HG03354 (cell line): ENCODE data around the gene ACTR5.
"Not testable (repeated sequence)": the region's sequence is repeated elsewhere in the genome, so short reads cannot be mapped to it uniquely, and the experiment has no call there.

ENCODE experiments used
- ATAC-seq: cut with Tn5 transposase; IDR thresholded peaks from one replicate; pipeline ENCODE4 v1.9.1; 2021; ENCODE audit warnings: mild to moderate bottlenecking; ENCODE audit not compliant: unreplicated experiment, poor library complexity, severe bottlenecking

Gene ACTR5

GRCh38 chr20:38762174-38762573 lies 13.9 kb downstream of the ACTR5 start:
- ATAC-seq = no peak

DNA sequence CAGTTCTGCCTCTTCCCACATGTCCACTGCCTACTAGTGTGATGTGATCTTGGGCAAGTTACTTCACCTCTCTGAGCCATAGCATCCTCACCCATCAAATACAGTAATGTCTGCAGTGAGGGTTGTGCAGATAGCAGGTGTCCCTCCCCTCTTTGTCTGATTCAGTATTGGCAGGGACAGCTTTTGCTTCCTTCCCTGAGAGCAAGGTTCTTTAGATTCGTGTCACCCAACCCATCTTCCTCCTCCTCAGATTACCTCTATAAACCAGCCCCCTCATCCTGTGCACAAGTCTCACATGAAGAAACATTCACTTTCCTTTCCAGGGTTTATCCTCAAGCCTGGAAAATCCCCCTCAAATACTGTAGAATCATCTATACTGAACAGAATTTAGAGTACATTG lies 15.4 kb downstream of the ACTR5 start:
- no peak for ATAC-seq

DNA sequence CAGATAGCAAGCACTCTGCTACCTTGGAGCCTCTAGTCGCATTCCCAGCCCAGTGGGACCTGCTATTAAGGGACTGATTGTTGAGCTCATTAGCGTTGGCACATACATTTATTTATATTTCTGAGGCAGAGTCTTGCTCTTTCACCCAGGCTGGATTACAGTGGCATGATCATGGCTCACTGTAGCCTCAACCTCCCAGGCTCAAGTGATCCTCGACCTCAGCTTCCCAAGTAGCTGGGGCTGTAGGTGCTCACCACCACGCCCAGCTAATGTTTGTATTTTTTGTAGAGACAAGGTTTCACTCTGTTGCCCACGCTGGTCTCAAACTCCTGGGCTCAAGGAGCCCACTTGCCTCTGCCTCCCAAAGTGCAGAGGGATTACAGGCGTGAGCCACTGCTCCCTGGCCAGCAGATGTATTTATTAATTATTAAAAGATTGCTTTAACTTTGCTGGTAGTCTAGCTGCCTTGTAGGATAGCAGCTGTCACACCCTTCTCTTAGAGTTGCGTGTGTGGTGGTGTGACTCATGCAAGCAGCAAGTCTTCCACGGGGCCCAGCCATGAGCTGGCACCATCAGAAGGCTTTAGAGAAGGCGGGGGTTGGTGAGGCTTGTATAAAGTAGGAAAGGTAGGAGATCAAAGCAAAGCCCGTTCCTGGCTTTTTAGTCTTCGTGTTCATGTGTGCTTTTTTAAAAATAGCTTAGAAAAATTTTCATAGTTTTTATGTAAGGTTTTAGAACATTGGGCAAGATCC lies 16.5 kb downstream of the ACTR5 start:
- ATAC-seq = no peak

- ATAC-seq = no peak
These were observed 17.8 kb downstream of the ACTR5 start for GRCh38 chr20:38766071-38766470.

GRCh38 chr20:38769376-38770295 lies 21.4 kb downstream of the ACTR5 start:
- ATAC-seq = no peak

GRCh38 chr20:38770546-38770945 lies 22.3 kb downstream of the ACTR5 start:
- ATAC-seq = no peak

- no peak for ATAC-seq
These were observed 22.7 kb downstream of the ACTR5 start for GRCh38 chr20:38770970-38771369.

DNA sequence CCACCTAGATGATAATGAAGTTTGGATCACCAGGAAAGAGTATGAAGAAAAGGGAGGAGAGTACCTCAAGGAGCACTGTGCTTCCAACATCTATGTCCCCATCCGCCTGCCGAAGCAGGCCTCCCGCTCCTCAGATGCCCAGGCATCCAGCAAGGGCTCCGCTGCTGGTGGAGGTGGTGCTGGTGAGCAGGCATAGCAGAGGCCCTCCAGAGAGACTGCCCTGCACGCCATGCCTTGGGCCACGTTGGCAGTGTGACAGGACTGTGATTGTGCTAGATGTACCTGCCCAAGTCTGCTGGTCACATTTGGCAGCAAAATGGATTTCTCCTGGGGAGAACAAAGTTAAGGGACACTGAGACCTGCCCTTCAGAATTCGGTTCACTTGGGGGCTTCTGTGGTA lies 23.4 kb downstream of the ACTR5 start:
- no peak for ATAC-seq

DNA sequence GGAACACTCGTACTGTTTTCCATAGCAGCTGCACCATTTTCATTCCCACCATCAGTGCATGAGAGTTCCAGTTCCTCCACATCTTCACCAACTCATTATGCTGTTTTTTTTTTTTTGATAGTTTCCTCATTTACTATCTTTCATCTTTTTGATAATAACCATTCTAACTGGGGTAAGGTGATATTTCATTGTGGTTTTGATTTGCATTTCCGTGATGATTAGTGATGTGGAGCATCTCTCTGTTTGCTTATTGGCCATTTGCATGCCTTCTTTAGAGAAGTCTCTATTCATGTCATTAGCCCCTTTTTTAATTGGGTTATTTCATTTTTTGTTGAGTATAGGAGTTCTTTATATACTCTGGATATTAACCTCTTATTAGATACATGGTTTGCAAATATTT lies 25.9 kb downstream of the ACTR5 start:
- no peak for ATAC-seq

- no peak for ATAC-seq
These were observed 28.1 kb downstream of the ACTR5 start for GRCh38 chr20:38776363-38776762.

DNA sequence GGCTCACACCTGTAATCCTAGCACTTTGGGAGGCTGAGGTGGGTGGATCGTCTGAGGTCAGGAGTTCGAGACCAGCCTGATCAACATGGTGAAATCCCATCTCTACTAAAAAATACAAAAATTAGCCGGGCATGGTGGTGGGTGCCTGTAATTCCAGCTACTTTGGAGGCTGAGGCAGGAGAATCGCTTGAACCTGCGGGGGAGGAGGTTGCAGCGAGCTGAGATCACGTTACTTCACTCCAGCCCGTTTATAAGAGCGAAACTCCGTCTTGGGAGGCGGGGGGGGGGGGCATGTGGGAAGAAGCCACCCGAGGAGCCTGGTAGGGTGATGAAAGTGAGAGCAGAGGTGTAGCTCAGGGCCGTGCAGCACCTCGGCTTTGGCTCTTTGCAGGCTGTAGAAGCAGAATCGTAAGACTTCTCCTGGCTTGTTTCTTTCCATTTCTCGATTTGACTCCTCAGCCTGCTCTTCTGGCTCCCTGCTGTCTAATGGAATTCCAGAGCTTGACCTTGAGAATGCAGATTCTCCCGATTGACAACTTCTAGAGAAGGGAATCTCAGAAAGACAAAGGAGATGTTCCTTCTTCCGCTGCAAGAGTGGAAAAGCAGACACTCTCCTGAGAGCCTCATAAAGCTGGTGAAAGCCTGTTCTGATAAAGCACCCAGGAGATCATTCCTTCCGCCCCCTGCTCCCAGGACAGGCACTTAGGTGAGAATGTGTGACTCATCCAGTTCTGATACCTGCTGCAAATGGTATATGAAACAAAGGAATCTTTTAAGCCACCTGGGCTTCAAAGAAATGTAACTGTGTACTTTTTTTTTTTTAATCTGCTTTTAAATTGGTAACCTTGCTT lies 31.2 kb downstream of the ACTR5 start:
- ATAC-seq = no peak

DNA sequence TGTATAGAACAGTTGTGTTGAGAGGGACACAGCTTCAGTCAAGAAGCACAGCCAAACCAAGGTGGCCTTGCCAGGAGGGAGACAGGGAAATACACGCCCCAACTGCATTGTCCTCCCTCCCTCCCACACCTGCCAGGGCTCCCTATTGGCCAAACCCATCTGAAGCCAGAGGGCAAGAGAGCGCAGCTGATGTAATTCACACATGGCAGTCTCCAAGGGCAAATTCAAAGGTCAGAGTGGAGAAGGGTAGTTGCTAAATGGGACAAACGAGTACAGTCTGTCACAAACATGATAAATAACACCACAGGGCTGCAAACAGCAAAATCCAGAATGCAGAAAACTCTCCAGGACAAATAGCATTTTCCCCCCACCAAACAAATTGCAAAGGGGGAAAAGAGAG lies 34.0 kb downstream of the ACTR5 start:
- no peak for ATAC-seq

GRCh38 chr20:38787870-38788269 lies 39.6 kb downstream of the ACTR5 start:
- ATAC-seq = no peak

GRCh38 chr20:38789503-38790199 lies 41.4 kb downstream of the ACTR5 start:
- ATAC-seq = no peak

DNA sequence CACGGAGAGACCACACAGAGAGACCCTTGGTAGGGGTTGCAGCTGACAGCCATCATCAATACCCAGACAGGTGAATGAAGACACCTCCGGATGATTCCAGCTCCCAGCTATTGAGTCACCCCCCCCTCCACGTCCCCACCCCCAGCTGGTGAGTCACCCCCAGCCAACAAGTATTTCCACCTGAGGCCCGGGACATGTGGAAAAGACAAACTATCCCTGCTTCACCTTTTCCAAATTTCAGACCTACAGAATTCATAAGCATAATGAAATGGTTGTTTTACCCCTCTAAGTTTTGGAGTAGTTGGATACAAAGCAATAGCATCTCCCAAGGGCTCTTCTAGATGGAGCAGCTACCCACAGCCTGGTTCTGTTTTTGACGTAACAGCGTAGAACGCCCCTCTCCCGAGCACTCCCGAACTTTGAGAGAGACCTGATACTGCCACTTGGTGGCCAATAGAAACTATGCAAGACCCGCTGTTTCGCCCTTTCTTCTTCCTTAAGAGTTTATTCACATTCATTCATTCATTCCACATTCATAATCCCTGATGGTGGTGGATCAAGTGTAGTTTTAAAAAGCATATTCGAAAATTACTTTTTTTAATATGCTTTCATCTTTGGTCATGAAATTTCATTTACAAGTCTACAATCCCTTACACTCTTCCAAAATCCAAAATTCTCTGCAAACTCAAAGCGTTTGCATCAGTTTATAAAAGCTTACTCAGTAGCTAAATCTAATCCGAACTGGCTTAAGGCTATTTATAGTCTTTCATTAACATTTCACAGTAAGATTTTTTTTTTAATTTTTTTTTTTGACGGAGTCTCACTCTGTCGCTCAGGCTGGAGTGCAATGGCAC lies 42.2 kb downstream of the ACTR5 start:
- ATAC-seq = no peak

DNA sequence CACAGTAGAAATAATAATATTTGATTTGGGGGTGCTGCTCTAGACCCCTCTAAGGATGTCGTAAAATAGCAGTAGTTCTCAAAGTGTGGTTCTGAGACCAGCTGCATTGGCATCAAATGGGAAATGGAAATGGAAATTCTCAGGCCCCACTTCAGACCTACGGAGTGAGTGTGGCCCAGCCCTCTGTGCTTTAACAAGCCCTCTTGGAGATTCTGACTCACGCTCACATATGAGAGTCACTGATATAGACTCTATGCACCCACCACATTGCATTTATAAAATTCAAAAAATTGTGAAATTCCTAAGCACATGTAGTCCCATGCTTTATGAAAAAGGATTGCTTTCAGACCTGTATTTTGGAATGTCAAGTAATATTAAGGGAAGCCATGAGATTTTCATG lies 43.0 kb downstream of the ACTR5 start:
- no peak for ATAC-seq

DNA sequence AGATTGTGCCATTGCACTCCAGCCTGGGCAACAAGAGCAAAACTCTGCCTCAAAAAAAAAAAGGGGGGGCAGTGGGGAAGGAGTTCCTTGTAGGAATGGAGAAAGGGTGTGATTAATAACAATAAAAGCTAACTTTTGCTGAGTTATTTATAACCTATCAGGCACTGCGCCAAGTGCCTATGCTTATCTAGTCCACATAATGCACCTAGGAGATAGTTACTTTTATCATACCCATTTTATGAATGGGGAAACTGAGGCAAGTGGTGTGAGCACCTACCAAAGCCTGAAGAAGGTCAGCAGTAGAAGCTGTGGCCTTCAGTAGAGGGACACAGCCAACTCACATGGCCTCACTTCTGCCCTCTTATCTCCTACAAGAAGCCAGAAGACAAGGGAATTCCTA lies 43.7 kb downstream of the ACTR5 start:
- ATAC-seq = no peak

- not testable (repeated sequence) for ATAC-seq
These were observed 45.8 kb downstream of the ACTR5 start for GRCh38 chr20:38794057-38794456.

- ATAC-seq = no peak
These were observed 50.0 kb downstream of the ACTR5 start for GRCh38 chr20:38798266-38798665.
